ENCODE results near the gene WDR53.

The WDR53 gene

GRCh38 chr3:196537319-196537984 is 30.9 kb downstream of the WDR53 start:
- no peak overlapping the region for H2AFZ ChIP-seq (ENCODE audit: low read length)
- no peaks in the 10 kb centered on the region for H3K27me3 ChIP-seq (replicated peaks; ENCODE audit: insufficient read depth, low read length)
- H3F3A ChIP-seq (ENCODE audit: insufficient read depth, low read length): no peaks in the 10 kb centered on the region
- no peaks in the 10 kb centered on the region for H3K4me1 ChIP-seq (ENCODE audit: low read length)
- no peaks in the 10 kb centered on the region for H3K9me2 ChIP-seq (replicated peaks; ENCODE audit: insufficient read depth, low read length)
- no peak overlapping the region for H3K4me3 ChIP-seq (ENCODE audit: low read length)
- TF ChIP-seq CTCF (IDR thresholded peaks at IDR 0.05; ENCODE audit: low read length): peak; percentile 87
- no peak for TF ChIP-seq EZH2 (optimal IDR thresholded peaks at IDR 0.05; ENCODE audit: low read depth, low read length)
- no peak for TF ChIP-seq EZH2phosphoT487 (IDR thresholded peaks at IDR 0.05; ENCODE audit: low read length)
- H3K36me3 ChIP-seq (replicated peaks; ENCODE audit: insufficient read depth, low read length): no peaks in the 10 kb centered on the region
- no peak overlapping the region for H3K4me2 ChIP-seq (ENCODE audit: low read depth, low read length)
- no peak overlapping the region for H3K27ac ChIP-seq (ENCODE audit: low read length)
- no peaks in the 10 kb centered on the region for H3K9me3 ChIP-seq (replicated peaks; ENCODE audit: insufficient read depth, low read length)
- peak; percentile 50 for DNase-seq
- H3K9ac ChIP-seq (ENCODE audit: low read length): no peak overlapping the region
- no peaks in the 10 kb centered on the region for H4K20me1 ChIP-seq (ENCODE audit: insufficient read depth, low read length)
- no peaks in the 10 kb centered on the region for H3K79me2 ChIP-seq (ENCODE audit: low read length)

DNA sequence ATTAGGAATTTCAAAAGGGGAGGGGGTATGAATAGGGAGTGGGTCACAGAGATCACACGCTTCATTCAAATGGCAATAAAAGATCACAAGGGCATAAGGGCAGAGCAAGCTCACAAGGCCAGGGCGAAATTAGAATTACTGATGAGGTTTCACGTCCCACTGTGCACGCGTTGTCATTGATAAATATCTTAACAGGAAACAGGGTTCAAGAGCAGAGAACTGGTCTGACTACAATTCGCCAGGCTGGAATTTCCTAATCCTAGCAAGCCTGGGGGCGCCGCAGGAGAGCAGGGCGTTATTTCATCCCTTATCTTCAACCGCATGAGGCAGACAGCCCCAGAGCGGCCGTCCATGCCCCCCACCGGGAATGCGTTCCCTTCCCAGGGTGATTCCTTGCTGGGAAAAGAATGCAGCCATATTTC is 35.1 kb downstream of the WDR53 start:
- Histone ChIP-seq H3K4me1 (ENCODE audit: low read length) (no peaks in the 10 kb centered on the region), H2AFZ (ENCODE audit: low read length) (no peak overlapping the region), H3K36me3 (replicated peaks; ENCODE audit: insufficient read depth, low read length) (no peaks in the 10 kb centered on the region), H3K9me3 (replicated peaks; ENCODE audit: insufficient read depth, low read length) (no peaks in the 10 kb centered on the region), H3K9me2 (replicated peaks; ENCODE audit: insufficient read depth, low read length) (no peaks in the 10 kb centered on the region), H3K9ac (ENCODE audit: low read length) (no peak overlapping the region), H3K4me3 (ENCODE audit: low read length) (no peak overlapping the region), H3K79me2 (ENCODE audit: low read length) (no peaks in the 10 kb centered on the region), H4K20me1 (ENCODE audit: insufficient read depth, low read length) (no peaks in the 10 kb centered on the region), H3K27me3 (replicated peaks; ENCODE audit: insufficient read depth, low read length) (no peaks in the 10 kb centered on the region), H3K27ac (ENCODE audit: low read length) (no peak overlapping the region), H3K4me2 (ENCODE audit: low read depth, low read length) (no peak overlapping the region), H3F3A (ENCODE audit: insufficient read depth, low read length) (peaks cover 4% of the 10 kb centered on the region)
- TF ChIP-seq EZH2phosphoT487 (IDR thresholded peaks at IDR 0.05; ENCODE audit: low read length) (no peak), EZH2 (optimal IDR thresholded peaks at IDR 0.05; ENCODE audit: low read depth, low read length) (no peak), CTCF (IDR thresholded peaks at IDR 0.05; ENCODE audit: low read length) (no peak)
- DNase-seq: no peak

DNA sequence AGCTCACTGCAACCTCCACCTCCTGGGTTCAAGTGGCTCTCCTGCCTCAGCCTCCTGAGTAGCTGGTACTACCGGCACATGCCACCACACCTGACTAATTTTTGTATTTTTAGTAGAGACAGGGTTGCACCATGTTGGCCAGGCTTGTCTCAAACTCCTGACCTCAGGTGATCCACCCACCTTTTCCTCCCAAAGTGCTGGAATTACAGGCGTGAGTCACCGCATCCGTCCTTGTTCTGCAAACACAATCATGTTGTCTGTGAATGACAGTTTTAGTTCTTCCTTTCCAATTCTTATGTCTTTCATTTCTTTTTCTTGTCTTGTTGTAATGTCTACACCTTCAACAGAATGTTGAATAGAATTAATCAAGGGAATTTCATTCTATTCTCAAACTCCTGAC is 36.9 kb downstream of the WDR53 start:
- H3K27ac ChIP-seq (ENCODE audit: low read length): no peak overlapping the region
- H3K4me3 ChIP-seq (ENCODE audit: low read length): no peak overlapping the region
- peaks cover 7% of the 10 kb centered on the region for H3K4me1 ChIP-seq (ENCODE audit: low read length)
- H4K20me1 ChIP-seq (ENCODE audit: insufficient read depth, low read length): no peaks in the 10 kb centered on the region
- no peak overlapping the region for H3K4me2 ChIP-seq (ENCODE audit: low read depth, low read length)
- TF ChIP-seq EZH2phosphoT487 (IDR thresholded peaks at IDR 0.05; ENCODE audit: low read length) (no peak), CTCF (IDR thresholded peaks at IDR 0.05; ENCODE audit: low read length) (no peak), EZH2 (optimal IDR thresholded peaks at IDR 0.05; ENCODE audit: low read depth, low read length) (no peak)
- no peak overlapping the region for H2AFZ ChIP-seq (ENCODE audit: low read length)
- H3K9me3 ChIP-seq (replicated peaks; ENCODE audit: insufficient read depth, low read length): no peaks in the 10 kb centered on the region
- H3F3A ChIP-seq (ENCODE audit: insufficient read depth, low read length): peaks cover 12% of the 10 kb centered on the region
- H3K79me2 ChIP-seq (ENCODE audit: low read length): no peaks in the 10 kb centered on the region
- no peaks in the 10 kb centered on the region for H3K9me2 ChIP-seq (replicated peaks; ENCODE audit: insufficient read depth, low read length)
- no peaks in the 10 kb centered on the region for H3K27me3 ChIP-seq (replicated peaks; ENCODE audit: insufficient read depth, low read length)
- H3K36me3 ChIP-seq (replicated peaks; ENCODE audit: insufficient read depth, low read length): no peaks in the 10 kb centered on the region
- no peak for DNase-seq
- no peak overlapping the region for H3K9ac ChIP-seq (ENCODE audit: low read length)

All from MM.1S (cell line).